Left lobe of liver (tissue), 2 donors: Measurements from ENCODE around the gene INKA2. TPM values are rescaled to one million over a fixed set of nuclear protein-coding genes. Genes with fewer than 3 reads are reported as not detected.
"Not testable (repeated sequence)": the region's sequence is repeated elsewhere in the genome, so short reads cannot be mapped to it uniquely, and the experiment has no call there.

ENCODE experiments used
- ATAC-seq: fragments of 200-7000 bp; cut with Tn5 transposase; one replicate; pipeline ENCODE4 v1.9.1; 2020; ENCODE audit warnings: mild to moderate bottlenecking, moderate library complexity
- DNase-seq: peaks from one replicate; pipeline ENCODE4 v3.0.0-alpha.2; 2020; ENCODE audit warnings: low spot score
- total RNA-seq: library from RNA; stranded (reverse); gene quantifications from one replicate; pipeline ENCODE4 v1.2.1, GENCODE V29; 2021
- donor health status: DM: no; HTN: no; CAD: no; lungs with moderate emphysema.
- donor health status: DM: no; HTN: yes; CAD: no.

The INKA2 gene
- total RNA-seq, 1 donor from 2014 or later, result 1.1 TPM

DNA sequence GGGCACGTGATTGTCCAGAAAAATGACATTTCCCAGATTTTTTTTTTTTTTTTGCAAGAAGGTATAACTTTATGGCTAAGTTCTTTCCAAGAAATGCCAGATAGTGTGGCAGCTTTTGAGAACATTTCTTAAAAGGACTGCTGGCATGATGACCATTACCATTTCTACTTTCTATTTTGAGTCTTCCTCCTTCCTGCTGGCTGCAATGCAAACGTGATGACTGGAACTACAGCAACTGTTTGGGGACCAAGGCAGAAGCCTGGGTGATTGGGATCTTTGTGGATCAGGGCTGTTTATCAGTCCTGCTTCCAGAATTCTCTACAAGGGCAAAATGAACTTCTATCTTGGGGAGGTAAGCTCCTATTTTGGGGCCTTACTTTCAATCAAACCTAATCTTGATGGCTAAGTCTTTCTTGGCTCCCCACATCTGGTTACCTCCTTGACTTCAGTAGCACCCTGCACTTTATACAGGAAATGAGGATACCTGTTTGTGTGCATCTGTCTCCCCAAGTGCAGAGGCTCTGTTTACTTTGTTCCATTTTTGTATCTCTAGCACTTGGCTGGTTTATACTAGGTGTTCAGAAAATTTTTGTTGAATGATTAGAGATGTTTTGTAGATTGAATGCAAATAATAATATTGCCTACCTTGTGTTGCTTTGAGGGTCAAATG lies 12.8 kb upstream of the INKA2 start:
- ATAC-seq (no peak), DNase-seq (no peak)

DNA sequence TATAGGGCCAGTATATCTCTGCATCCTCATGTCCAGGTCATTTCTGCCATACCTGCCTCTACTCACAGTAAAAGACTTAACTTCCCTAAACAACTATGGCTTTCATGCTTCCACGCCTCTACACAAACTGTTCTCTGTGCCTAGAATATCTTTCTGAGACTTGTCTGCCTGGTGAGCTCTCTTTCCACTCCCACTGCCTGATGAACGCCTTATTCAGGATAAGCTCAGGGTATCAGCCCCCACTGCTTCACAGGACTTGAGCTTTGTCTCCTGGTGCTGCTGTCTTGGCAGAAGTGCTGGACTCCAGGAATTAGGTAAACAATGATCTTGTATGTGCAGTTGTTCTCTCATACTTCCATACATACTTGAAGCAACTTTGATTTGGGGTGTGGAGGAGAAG lies 11.7 kb upstream of the INKA2 start:
- DNase-seq (no peak), ATAC-seq (no peak)

DNA sequence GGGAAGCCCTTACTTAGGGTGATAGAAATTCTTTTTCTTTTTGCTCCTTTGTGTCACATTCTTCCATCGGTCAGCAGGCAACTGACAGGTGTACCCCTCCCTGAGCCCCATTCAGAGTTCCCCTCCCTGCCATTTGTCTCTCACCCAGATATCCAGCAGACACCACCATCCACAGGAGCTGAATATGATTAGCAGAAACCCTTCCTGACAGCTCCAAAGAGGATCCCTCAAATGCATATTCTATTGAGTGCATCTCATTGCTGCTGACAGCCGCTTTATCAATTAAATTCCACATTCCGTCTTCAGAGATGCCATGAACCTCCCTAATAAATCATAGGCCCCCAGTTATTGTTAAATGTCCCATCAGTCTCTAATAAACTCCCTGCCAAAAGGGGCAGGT lies 10.4 kb upstream of the INKA2 start:
- ATAC-seq (no peak), DNase-seq (no peak)

DNA sequence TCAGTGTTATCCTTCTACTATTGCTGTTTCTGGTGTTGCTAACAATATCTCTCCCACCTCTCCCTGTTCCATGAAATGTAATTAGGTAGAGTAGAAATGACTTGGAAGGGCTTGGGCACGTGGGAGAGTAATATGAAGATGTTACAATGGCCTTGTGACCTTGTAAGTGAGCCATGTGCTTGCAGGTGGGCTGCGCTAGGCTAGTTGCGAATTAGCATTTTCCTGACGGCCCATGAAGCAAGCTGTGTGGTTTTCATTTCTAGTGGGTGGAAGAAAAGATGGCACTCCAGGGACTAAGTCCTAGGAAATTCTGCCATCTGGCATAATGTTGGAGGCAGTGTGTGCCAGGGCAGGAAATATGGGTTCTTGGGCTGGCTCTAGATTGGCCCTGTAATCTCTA lies 8.8 kb upstream of the INKA2 start:
- DNase-seq, result no peak
- no peak for ATAC-seq

- ATAC-seq, result peak; percentile 96
- DNase-seq, result peak; percentile 64
Observed at GRCh38 chr1:111747282-111747734, 8.1 kb upstream of the INKA2 start.

GRCh38 chr1:111746614-111746999 lies 7.4 kb upstream of the INKA2 start:
- DNase-seq (no peak), ATAC-seq (peak; percentile 38)

DNA sequence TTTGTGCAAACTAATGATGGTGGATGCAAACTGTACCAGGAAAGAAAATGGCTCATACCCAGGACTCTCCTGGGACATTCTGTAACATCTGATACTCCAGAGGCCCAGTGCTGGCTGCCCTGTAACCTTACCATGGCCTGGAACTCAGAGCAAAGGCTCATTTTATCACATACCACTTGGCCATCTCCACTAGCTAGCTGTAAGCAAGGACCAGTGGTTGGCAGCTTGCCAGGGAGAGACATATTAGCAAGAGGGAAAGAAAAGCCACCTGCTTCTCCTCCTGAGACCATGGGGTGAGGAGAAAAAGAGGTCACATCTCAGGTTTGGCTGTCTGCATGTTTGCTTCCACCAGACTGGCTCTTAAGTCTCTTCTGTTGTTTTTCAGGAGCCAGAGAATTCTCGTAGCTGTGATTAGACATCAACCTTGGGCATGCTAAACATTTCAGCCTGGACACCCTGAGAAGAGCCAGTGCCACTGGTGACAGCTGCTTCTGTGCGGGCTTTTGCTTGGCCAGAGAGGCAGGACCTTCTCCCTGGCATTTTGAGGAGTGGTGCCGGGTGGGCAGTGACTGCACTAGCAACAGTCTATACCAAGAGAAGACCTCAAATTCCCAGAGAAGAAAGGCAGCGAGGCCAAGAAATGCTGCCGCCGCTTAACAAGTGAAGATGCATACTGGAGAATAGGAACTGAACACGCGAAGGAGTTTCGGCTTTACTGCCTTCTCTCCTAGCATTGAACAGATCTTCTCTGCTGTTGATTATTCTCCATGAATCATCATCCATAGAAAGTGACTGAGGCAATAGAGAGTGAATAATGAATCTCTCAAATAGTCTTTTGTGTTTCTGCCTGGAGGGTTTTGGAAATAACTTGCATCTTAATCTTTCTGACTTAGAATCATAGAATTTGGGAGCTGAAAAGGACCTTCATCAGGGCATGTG lies 6.7 kb upstream of the INKA2 start:
- DNase-seq, result no peak
- ATAC-seq, result no peak

DNA sequence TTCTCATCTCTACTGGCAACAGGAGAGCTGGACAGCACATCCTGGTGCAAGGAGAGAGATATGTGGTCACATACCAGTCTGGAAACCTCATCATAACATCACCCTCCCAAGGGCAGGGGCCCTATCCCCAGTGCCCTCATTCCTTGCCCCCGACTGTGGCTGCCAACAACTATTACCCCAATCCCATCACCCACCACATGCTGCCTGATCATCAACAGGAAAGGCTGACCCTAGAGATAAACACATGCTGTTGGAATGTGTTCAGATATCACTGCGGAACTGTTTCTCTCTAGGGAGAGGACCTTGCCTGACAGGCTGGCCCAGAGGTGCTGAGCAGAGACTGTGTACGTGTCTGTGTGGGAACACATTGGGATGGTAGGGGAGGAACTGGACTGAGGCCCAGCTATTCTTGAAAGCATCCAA lies 4.5 kb upstream of the INKA2 start:
- ATAC-seq, result no peak
- DNase-seq, result no peak

DNA sequence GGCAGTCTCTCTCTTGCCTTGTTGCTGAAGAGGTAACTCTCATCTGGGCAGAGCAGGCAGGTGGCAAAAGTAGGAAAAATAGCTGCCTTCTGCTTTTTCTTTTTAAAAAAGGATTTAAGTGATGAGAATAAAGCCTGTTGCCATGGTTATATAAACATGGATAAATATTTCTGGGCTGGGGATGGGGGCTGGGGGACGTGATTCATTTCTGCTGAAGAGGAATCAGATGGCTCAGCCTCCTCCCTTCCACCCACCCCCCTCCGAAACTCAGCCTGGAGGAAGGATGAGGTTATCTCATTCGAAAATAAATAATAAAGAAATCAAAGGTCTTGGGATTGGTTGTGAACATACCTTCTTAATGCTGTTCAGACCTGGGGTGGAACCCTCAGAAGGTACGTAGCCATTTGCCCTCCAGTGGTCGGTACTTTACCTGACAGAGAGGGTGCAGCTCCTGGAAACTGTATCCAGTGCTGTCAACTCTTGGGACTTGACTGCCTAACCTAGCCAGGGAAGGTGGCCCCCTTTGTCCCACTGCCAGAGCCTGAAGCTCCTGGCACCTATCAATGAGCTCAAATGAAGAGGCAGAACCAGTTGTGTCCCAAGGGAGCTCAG lies 3.8 kb upstream of the INKA2 start:
- DNase-seq (no peak), ATAC-seq (no peak)

GRCh38 chr1:111742292-111742691 lies 3.1 kb upstream of the INKA2 start:
- not testable (repeated sequence) for ATAC-seq, DNase-seq

DNA sequence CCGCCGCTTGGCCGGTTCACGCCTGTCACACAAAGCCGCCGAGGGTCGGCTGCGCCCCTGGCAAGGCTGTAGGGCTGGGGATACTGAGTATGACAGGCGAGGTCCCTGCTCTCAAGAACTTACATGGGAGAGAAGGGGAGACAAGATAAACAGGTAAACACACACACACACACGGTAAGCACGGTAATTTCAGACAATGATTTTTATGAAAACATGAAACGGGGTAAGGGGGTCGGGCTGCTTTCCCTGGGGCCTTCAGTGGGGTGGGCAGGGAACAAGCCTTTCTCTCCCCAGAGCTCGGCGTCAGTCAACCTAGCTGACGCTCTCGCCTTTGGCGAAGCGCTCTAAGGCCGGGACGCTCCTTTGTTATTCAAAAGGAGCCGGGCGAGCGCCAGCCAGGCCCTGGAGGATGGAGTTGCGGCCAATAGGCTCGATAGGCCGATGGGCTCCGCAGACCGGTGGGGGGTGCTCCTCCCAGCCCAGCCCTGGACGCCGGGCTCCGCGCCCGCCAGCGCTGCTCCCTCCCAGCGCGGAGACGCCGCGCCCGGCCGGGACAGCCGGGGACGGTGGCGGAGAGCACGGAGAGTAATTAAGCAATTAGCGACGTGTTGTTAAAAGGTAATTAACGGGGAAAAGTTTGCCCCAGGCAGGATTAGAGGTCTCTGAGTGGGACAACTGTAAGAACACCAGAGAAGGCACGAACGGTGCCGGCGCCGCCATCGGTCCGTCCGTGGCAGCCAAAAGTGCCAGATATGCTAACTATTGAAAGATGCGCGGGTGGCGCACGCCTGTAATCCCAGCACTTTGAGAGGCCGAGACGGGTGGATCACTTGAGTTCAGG lies 950 bp upstream of the INKA2 start:
- peak; percentile 5 for ATAC-seq
- DNase-seq, result no peak

- DNase-seq, result peak; percentile 64
- peak; percentile 76 for ATAC-seq
Observed at GRCh38 chr1:111738436-111739193, 580 bp downstream of the INKA2 start.

- DNase-seq, result no peak
- ATAC-seq, result no peak
Observed at GRCh38 chr1:111738133-111738435, 1.1 kb downstream of the INKA2 start.

DNA sequence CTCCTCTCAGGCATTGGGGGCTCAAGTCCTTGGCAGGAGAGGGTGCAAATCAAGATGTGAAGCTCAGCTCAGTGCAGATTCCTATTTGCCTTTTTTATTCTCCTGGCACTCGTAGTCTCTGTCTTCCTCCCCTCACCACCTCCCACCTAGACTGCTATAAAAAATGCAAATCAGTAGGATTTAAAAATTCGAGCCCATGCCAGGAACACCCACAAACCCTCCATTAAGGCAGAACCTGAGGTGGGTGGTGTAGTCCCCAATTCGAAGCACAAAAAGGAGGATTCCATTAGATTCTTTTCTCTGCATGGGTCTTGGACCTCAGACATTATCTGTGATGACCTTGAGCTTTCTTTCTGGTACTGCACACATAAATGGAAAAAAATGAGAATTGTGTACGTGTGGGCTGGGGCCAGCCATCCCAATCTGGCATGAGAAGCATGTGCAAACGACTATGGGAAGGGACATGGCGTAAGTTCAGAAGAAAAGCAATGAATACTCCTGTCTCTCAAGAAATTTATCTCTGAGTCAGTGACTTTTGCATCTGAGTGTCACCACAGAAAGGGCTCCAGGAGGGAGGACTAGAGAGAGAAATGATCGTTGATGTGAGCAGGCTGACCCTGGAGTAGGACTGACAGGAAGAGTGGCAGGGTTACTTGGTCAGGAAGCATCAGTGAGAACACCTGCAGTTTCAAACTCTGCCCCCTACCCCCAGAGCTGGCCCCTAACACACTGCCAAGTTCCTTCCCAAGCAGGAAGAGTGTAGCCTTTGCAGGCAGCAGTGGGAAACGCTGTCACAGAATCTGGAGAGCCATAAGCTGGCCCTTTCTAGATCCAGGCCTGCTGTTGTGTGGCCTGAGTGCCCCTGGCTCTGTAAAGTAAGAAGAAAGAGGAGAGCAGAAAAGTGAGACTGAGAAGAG lies 1.7 kb downstream of the INKA2 start:
- DNase-seq (no peak), ATAC-seq (no peak)

DNA sequence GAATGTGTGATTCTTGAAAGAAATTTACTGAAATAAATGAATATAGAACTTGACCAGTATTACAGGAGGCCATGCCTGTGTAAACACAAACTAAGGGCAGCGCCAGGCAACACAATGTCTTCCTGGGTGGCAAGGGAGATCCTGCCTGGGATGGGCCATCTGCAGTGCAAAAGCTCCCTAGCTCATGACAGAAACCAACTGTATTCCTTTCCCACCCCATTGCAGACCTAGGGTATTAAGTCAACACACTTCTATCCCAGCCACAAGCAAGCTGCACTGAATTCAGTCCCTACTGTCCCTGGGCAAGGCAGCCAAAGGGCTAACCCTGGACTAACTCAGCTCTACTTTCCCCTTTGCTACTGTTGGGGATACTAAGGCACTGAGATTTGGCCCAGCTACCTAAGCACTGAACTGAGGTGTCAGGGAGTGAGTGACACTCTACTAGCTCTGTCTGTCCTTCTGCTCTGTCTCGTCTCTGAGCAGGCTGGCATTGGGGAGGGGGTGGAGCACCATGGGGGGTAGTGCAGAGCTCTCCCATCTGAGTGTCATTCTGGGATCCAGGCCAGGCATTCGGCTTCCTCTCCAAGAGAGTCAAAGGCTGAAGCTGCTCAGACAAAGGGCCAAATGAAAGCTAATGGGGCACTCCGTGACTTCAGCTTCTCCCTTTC lies 2.5 kb downstream of the INKA2 start:
- ATAC-seq (no peak), DNase-seq (no peak)

- no peak for ATAC-seq
Observed at GRCh38 chr1:111735858-111736544, 3.2 kb downstream of the INKA2 start.

GRCh38 chr1:111735321-111735720 lies 3.9 kb downstream of the INKA2 start:
- no peak for DNase-seq
- ATAC-seq, result no peak

More at GRCh38 chr1:111735858-111736544, 3.2 kb downstream of the INKA2 start:
- DNase-seq, result no peak

- no peak for DNase-seq
- no peak for ATAC-seq
Observed at GRCh38 chr1:111734856-111735255, 4.3 kb downstream of the INKA2 start.
